HEK293 (cell line): ENCODE measurements around the gene DCAF8.

Experiments used
- CTCF ChIA-PET: fragments of 350-600 bp; formaldehyde crosslinking; extraction: SDS; loops from one replicate; lab custom pipeline; 2021; ENCODE audit warnings: antibody characterized with exemption; lab: Yijun Ruan, JAX
- POLR2A ChIA-PET: fragments of 300-600 bp; formaldehyde crosslinking; extraction: SDS; loops from one replicate; lab custom pipeline; 2020; ENCODE audit warnings: antibody characterized with exemption, inconsistent platforms; lab: Yijun Ruan, JAX
- H3K27ac ChIP-seq: fragments of 200-500 bp; sonication (Bioruptor generic); 2 replicates; pipeline ENCODE4 v1.5.1; 2014; ENCODE audit warnings: low read depth, low read length, control low read depth, inconsistent platforms; ENCODE audit errors: extremely low read depth
- H3K36me3 ChIP-seq, 2 experiments: fragments of 200-500 bp in 1 of 2; sonication (Bioruptor generic) in 1 of 2; 1 replicate in 1 of 2; 2 replicates in 1 of 2; pipeline ENCODE4 v1.5.1; 2014 to 2017; ENCODE audit warnings: inconsistent platforms in 2 of 2, low read length in 2 of 2; ENCODE audit not compliant: control insufficient read depth in 2 of 2, insufficient read depth in 1 of 2
- H3K4me1 ChIP-seq: fragments of 200-500 bp; sonication (Bioruptor generic); 2 replicates; pipeline ENCODE4 v1.5.1; 2014; ENCODE audit warnings: mild to moderate bottlenecking, low read length, inconsistent platforms; ENCODE audit not compliant: control insufficient read depth, insufficient read depth
- H3K4me3 ChIP-seq: 2 replicates; pipeline ENCODE4 v1.5.1; 2011; ENCODE audit warnings: low read depth, mild to moderate bottlenecking, control low read depth, low read length, moderate library complexity
- H3K9me3 ChIP-seq: fragments of 200-500 bp; sonication (Bioruptor generic); 2 replicates; pipeline ENCODE4 v1.5.1; 2014; ENCODE audit warnings: low read depth, low read length, inconsistent platforms; ENCODE audit not compliant: control insufficient read depth, insufficient read depth
- HIC1 ChIP-seq: fragments of 450-650 bp; formaldehyde crosslinking; IDR thresholded peaks from 2 replicates; pipeline ENCODE4 v1.5.1; 2016; ENCODE audit warnings: missing biosample characterization, missing genetic modification characterization
- KLF1 ChIP-seq: fragments of 450-650 bp; formaldehyde crosslinking; IDR thresholded peaks from 2 replicates; pipeline ENCODE4 v1.5.1; 2016; ENCODE audit warnings: missing biosample characterization, missing genetic modification characterization
- PRDM1 ChIP-seq: fragments of 450-650 bp; formaldehyde crosslinking; IDR thresholded peaks from 2 replicates; pipeline ENCODE4; 2016; ENCODE audit warnings: missing biosample characterization, missing genetic modification characterization
- SCRT1 ChIP-seq: fragments of 450-650 bp; formaldehyde crosslinking; IDR thresholded peaks from 2 replicates; pipeline ENCODE4 v1.5.1; 2016; ENCODE audit warnings: missing biosample characterization, missing genetic modification characterization, borderline replicate concordance
- SP7 ChIP-seq: fragments of 450-650 bp; formaldehyde crosslinking; IDR thresholded peaks from 2 replicates; pipeline ENCODE4 v1.5.1; 2016; ENCODE audit warnings: missing biosample characterization, missing genetic modification characterization
- ZBTB11 ChIP-seq: fragments of 450-650 bp; formaldehyde crosslinking; conservative IDR thresholded peaks from 2 replicates; pipeline ENCODE4 v1.5.1; 2016; ENCODE audit warnings: low read depth, missing biosample characterization, missing genetic modification characterization
- ZBTB7A ChIP-seq: fragments of 450-650 bp; formaldehyde crosslinking; IDR thresholded peaks from 2 replicates; pipeline ENCODE4 v1.5.1; 2016; ENCODE audit warnings: low read depth, missing biosample characterization, missing genetic modification characterization
- ZNF133 ChIP-seq: fragments of 450-650 bp; formaldehyde crosslinking; IDR thresholded peaks from 2 replicates; pipeline ENCODE4 v1.5.1; 2016; ENCODE audit warnings: missing biosample characterization, missing genetic modification characterization
- ZNF18 ChIP-seq: fragments of 450-650 bp; formaldehyde crosslinking; IDR thresholded peaks from 2 replicates; pipeline ENCODE4 v1.5.1; 2016; ENCODE audit warnings: missing biosample characterization, missing genetic modification characterization
- ZNF26 ChIP-seq: fragments of 450-650 bp; formaldehyde crosslinking; IDR thresholded peaks from 2 replicates; pipeline ENCODE4 v1.5.1; 2016; ENCODE audit warnings: missing biosample characterization, missing genetic modification characterization
- ZNF280C ChIP-seq: fragments of 450-650 bp; formaldehyde crosslinking; IDR thresholded peaks from 2 replicates; pipeline ENCODE4 v1.5.1; 2016; ENCODE audit warnings: missing biosample characterization, missing genetic modification characterization
- ZNF292 ChIP-seq: fragments of 450-650 bp; formaldehyde crosslinking; IDR thresholded peaks from 2 replicates; pipeline ENCODE4 v1.5.1; 2016; ENCODE audit warnings: low read depth, missing biosample characterization, missing genetic modification characterization, borderline replicate concordance
- ZNF341 ChIP-seq: fragments of 450-650 bp; formaldehyde crosslinking; IDR thresholded peaks from 2 replicates; pipeline ENCODE4; 2016; ENCODE audit warnings: low read depth, missing biosample characterization, missing genetic modification characterization
- ZNF394 ChIP-seq: fragments of 450-650 bp; formaldehyde crosslinking; IDR thresholded peaks from 2 replicates; pipeline ENCODE4 v1.5.1; 2016; ENCODE audit warnings: missing biosample characterization, missing genetic modification characterization, mild to moderate bottlenecking, moderate library complexity, borderline replicate concordance
- ZNF513 ChIP-seq: fragments of 450-650 bp; IDR thresholded peaks from 2 replicates; pipeline ENCODE4 v1.5.1; 2018; ENCODE audit warnings: missing biosample characterization, missing genetic modification characterization
- ZNF555 ChIP-seq: fragments of 450-650 bp; formaldehyde crosslinking; conservative IDR thresholded peaks from 2 replicates; pipeline ENCODE4 v1.5.1; 2017; ENCODE audit warnings: missing biosample characterization, mild to moderate bottlenecking, missing genetic modification characterization, inconsistent platforms
- ZNF580 ChIP-seq: fragments of 450-650 bp; formaldehyde crosslinking; IDR thresholded peaks from 2 replicates; pipeline ENCODE4 v1.5.1; 2016; ENCODE audit warnings: missing biosample characterization, missing genetic modification characterization
- ZNF76 ChIP-seq: fragments of 450-650 bp; formaldehyde crosslinking; IDR thresholded peaks from 2 replicates; pipeline ENCODE4; 2016; ENCODE audit warnings: low read depth, missing biosample characterization, missing genetic modification characterization, borderline replicate concordance

DCAF8 gene

GRCh38 chr1:160207118-160207650 is 55.2 kb downstream of the DCAF8 start:
- H3K27ac ChIP-seq = no peak overlapping the region
- peak; percentile 91 for TF ChIP-seq PRDM1 (tag by site-specific recombination)
- no peak for TF ChIP-seq ZNF513 (tag by site-specific recombination)
- TF ChIP-seq, all 188 proteins: peak for 1
- Histone ChIP-seq H3K36me3 (peaks cover 0 to 58% of the 10 kb centered on the region in 2 experiments), H3K9me3 (no peaks in the 10 kb centered on the region), H3K4me1 (0 out of 2 replicates have a peak, but pooled peaks cover 2% of the 10 kb centered on the region), H3K4me3 (no peak overlapping the region)
- CTCF ChIA-PET = interaction anchor here (0.6 to 3.8 kb wide), 7 partner anchors 14 to 106 kb away, joined by 3 to 15 read pairs (median 5); no protein-coding TSS in a partner anchor
- POLR2A ChIA-PET = no interaction called here

- no peak overlapping the region for H3K27ac ChIP-seq
- POLR2A ChIA-PET = interaction anchor here (0.6 to 1.0 kb wide), 4 partner anchors 11 to 38 kb away, joined by 3 to 4 read pairs (median 4); no protein-coding TSS in a partner anchor
- H3K9me3 ChIP-seq = no peaks in the 10 kb centered on the region
- H3K4me1 ChIP-seq = 0 out of 2 replicates have a peak, but pooled peaks cover 2% of the 10 kb centered on the region
- CTCF ChIA-PET = interaction anchor here (0.5 to 3.8 kb wide), 9 partner anchors 13 to 105 kb away, joined by 3 to 15 read pairs (median 6); no protein-coding TSS in a partner anchor
- H3K4me3 ChIP-seq = peak overlapping the region; percentile 70
- peaks cover 0 to 51% of the 10 kb centered on the region in 2 experiments; a peak in 2 of 3 replicates for H3K36me3 ChIP-seq
- TF ChIP-seq HIC1 (tag by site-specific recombination) (no peak), ZNF555 (tag by site-specific recombination) (no peak), ZNF292 (tag by site-specific recombination) (no peak), ZNF76 (tag by site-specific recombination) (no peak), ZNF580 (no peak), SCRT1 (tag by site-specific recombination) (no peak), ZNF26 (tag by site-specific recombination) (no peak), KLF1 (tag by site-specific recombination) (no peak), ZBTB7A (0 out of 2 replicates have a peak, but pooled peaks have one; percentile 30), ZNF394 (no peak), ZNF133 (tag by site-specific recombination) (no peak), ZNF280C (tag by site-specific recombination) (no peak), ZBTB11 (tag by site-specific recombination) (no peak), ZNF18 (tag by site-specific recombination) (no peak), ZNF341 (tag by site-specific recombination) (no peak), SP7 (tag by site-specific recombination) (no peak), PRDM1 (tag by site-specific recombination) (peak; percentile 91)
Measured at GRCh38 chr1:160206421-160207117, 55.8 kb downstream of the DCAF8 start.
